Testis (tissue), 2 donors: ENCODE measurements around the gene TMEM219.

Source experiments
- CTCF ChIP-seq, 3 experiments: fragments of 450-650 bp in 2 of 3; fragments of 200-600 bp in 1 of 3; sonication (generic) in 1 of 3; IDR thresholded peaks; one replicate each; pipeline ENCODE4 v1.5.1; 2016 to 2019; ENCODE audit warnings: antibody characterized with exemption in 3 of 3, mild to moderate bottlenecking in 2 of 3, moderate library complexity in 1 of 3
- POLR2A ChIP-seq: fragments of 450-650 bp; IDR thresholded peaks from one replicate; pipeline ENCODE4 v1.6.1; 2017; ENCODE audit warnings: antibody characterized with exemption, mild to moderate bottlenecking, moderate library complexity

GRCh38 chr16:30004811-30005242 is 42.9 kb downstream of the TMEM219 start:
- no peak for TF ChIP-seq CTCF (IDR thresholded peaks at IDR 0.05)
- no peak for TF ChIP-seq POLR2A
